GM19463 (cell line): ENCODE results near the gene APCDD1.

Experiments used
- ATAC-seq: cut with Tn5 transposase; IDR thresholded peaks from one replicate; pipeline ENCODE4 v1.9.1; 2021; ENCODE audit warnings: mild to moderate bottlenecking, moderate library complexity; ENCODE audit not compliant: unreplicated experiment

APCDD1 gene

GRCh38 chr18:10453806-10454680 is at the start of gene APCDD1:
TSS of gene APCDD1 (plus strand) at chr18:10454635. CDS start at chr18:10454982, 347 bp downstream.
- no peak for ATAC-seq

GRCh38 chr18:10405014-10405493 is 49.4 kb upstream of the APCDD1 start:
- ATAC-seq: no peak

- ATAC-seq: no peak
Measured at GRCh38 chr18:10405816-10406663, 48.4 kb upstream of the APCDD1 start.

- ATAC-seq: no peak
Measured at GRCh38 chr18:10408131-10408530, 46.3 kb upstream of the APCDD1 start.

- ATAC-seq: no peak
Measured at GRCh38 chr18:10409041-10409440, 45.4 kb upstream of the APCDD1 start.

- no peak for ATAC-seq
Measured at GRCh38 chr18:10410472-10411308, 43.7 kb upstream of the APCDD1 start.

- ATAC-seq: no peak
Measured at GRCh38 chr18:10412933-10413332, 41.5 kb upstream of the APCDD1 start.

- no peak for ATAC-seq
Measured at GRCh38 chr18:10413722-10414121, 40.7 kb upstream of the APCDD1 start.

GRCh38 chr18:10414293-10414842 is 40.1 kb upstream of the APCDD1 start:
- ATAC-seq: no peak

- no peak for ATAC-seq
Measured at GRCh38 chr18:10416065-10416464, 38.4 kb upstream of the APCDD1 start.

GRCh38 chr18:10417191-10417590 is 37.2 kb upstream of the APCDD1 start:
- no peak for ATAC-seq

- no peak for ATAC-seq
Measured at GRCh38 chr18:10417664-10418063, 36.8 kb upstream of the APCDD1 start.

GRCh38 chr18:10418836-10419235 is 35.6 kb upstream of the APCDD1 start:
- no peak for ATAC-seq

- ATAC-seq: no peak
Measured at GRCh38 chr18:10419420-10420103, 34.9 kb upstream of the APCDD1 start.

GRCh38 chr18:10420561-10421352 is 33.7 kb upstream of the APCDD1 start:
- no peak for ATAC-seq

- no peak for ATAC-seq
Measured at GRCh38 chr18:10421859-10422258, 32.6 kb upstream of the APCDD1 start.

- no peak for ATAC-seq
Measured at GRCh38 chr18:10422731-10423130, 31.7 kb upstream of the APCDD1 start.

GRCh38 chr18:10424585-10425307 is 29.7 kb upstream of the APCDD1 start:
- no peak for ATAC-seq
